HCT116 (cell line): ENCODE measurements around the gene KCNE1. TPM values are rescaled to one million over a fixed set of nuclear protein-coding genes. Genes with fewer than 3 reads are reported as not detected.

Experiments
- ATAC-seq: fragments of 200-7000 bp; cut with Tn5 transposase; 2 replicates; pipeline ENCODE4 v1.9.1; 2020; ENCODE audit warnings: mild to moderate bottlenecking, moderate library complexity
- BruUV-seq: library from RNA; stranded (reverse); fragments of 400-500 nt; replicated peaks from 2 replicates; lab custom pipeline; 2021; lab: Mats Ljungman, UMichigan
- CTCF ChIA-PET: fragments of 300-600 bp; sonication (Branson Sonifier 250); formaldehyde crosslinking; loops from one replicate; lab custom pipeline; 2021; ENCODE audit warnings: antibody characterized with exemption; lab: Charles Lee
- POLR2A ChIA-PET: fragments of 300-600, 350-600 bp; sonication (Branson Sonifier 250); formaldehyde crosslinking; loops from one replicate; lab custom pipeline; 2021; ENCODE audit warnings: antibody characterized with exemption; lab: Charles Lee
- RAD21 ChIA-PET, 2 experiments: fragments of 300-600 bp; sonication (Branson Sonifier 250); formaldehyde crosslinking; loops; one replicate each; lab custom pipeline; 2023; ENCODE audit warnings: low total read pairs in 2 of 2; ENCODE audit not compliant: uncharacterized antibody in 2 of 2, unreplicated experiment in 2 of 2, low non-redundant PET in 1 of 2; lab: Charles Lee
- DNase-seq: peaks from one replicate; pipeline ENCODE4 v3.0.0-alpha.2; 2010; ENCODE audit warnings: low read depth, low spot score
- H2AFZ ChIP-seq: fragments of 200-600 bp; shearing (Covaris generic), sonication (generic); 2 replicates; pipeline ENCODE4 v1.6.1; 2017; ENCODE audit warnings: low read depth, mixed run types, mixed read lengths, antibody characterized with exemption, low read length; ENCODE audit not compliant: poor library complexity, severe bottlenecking
- H3K27ac ChIP-seq: 2 replicates; pipeline ENCODE4 v1.5.1; 2012; ENCODE audit warnings: low read depth, low read length
- H3K27me3 ChIP-seq: fragments of 200-600 bp; sonication (generic); 2 replicates; pipeline ENCODE4 v1.6.1; 2016; ENCODE audit warnings: mixed run types, low read length, mixed read lengths; ENCODE audit not compliant: insufficient read depth
- H3K36me3 ChIP-seq, 2 experiments: fragments of 200-500 bp in 1 of 2; fragments of 200-600 bp in 1 of 2; sonication (Bioruptor generic) in 1 of 2; sonication (generic) in 1 of 2; 2 replicates each; pipeline versions ENCODE4 v1.5.1 to v1.6.1; 2014 to 2016; ENCODE audit warnings: low read length in 2 of 2, inconsistent platforms in 1 of 2, mixed read lengths in 1 of 2, mixed run types in 1 of 2; ENCODE audit not compliant: insufficient read depth in 2 of 2, control insufficient read depth in 1 of 2
- H3K4me1 ChIP-seq, 2 experiments: fragments of 200-600 bp in 1 of 2; sonication (generic) in 1 of 2; 2 replicates each; pipeline versions ENCODE4 v1.5.1 to v1.6.1; 2012 to 2017; ENCODE audit warnings: low read length in 2 of 2, inconsistent platforms in 1 of 2, mild to moderate bottlenecking in 1 of 2, mixed read lengths in 1 of 2, mixed run types in 1 of 2, moderate library complexity in 1 of 2; ENCODE audit not compliant: insufficient read depth in 2 of 2, control insufficient read depth in 1 of 2
- H3K4me2 ChIP-seq: fragments of 200-600 bp; sonication (generic); 2 replicates; pipeline ENCODE4 v1.6.1; 2017; ENCODE audit warnings: mixed run types, low read length, mixed read lengths
- H3K4me3 ChIP-seq, 2 experiments: fragments of 200-600 bp in 1 of 2; sonication (generic) in 1 of 2; replicated peaks in 1 of 2; 2 replicates each; pipeline ENCODE4 v1.5.1; 2011 to 2016; ENCODE audit warnings: low read length in 2 of 2, control low read depth in 1 of 2, low read depth in 1 of 2, mild to moderate bottlenecking in 1 of 2, mixed read lengths in 1 of 2, mixed run types in 1 of 2
- H3K79me2 ChIP-seq: fragments of 200-600 bp; sonication (generic); 2 replicates; pipeline ENCODE4 v1.6.1; 2017; ENCODE audit warnings: mild to moderate bottlenecking, mixed run types, low read length, moderate library complexity, mixed read lengths; ENCODE audit not compliant: insufficient read depth
- H3K9ac ChIP-seq: fragments of 200-600 bp; sonication (generic); 2 replicates; pipeline ENCODE4 v1.6.1; 2016; ENCODE audit warnings: low read length, mixed read lengths
- H3K9me2 ChIP-seq: fragments of 200-600 bp; sonication (generic), shearing (Covaris generic); 2 replicates; pipeline ENCODE4 v1.6.1; 2017; ENCODE audit warnings: mixed run types, mild to moderate bottlenecking, moderate library complexity; ENCODE audit not compliant: insufficient read depth
- H3K9me3 ChIP-seq, 2 experiments: fragments of 200-500 bp in 1 of 2; fragments of 200-600 bp in 1 of 2; sonication (Bioruptor generic) in 1 of 2; sonication (generic) in 1 of 2; 2 replicates each; pipeline ENCODE4 v1.6.1; 2014 to 2017; ENCODE audit warnings: low read length in 2 of 2, mixed read lengths in 2 of 2, inconsistent platforms in 1 of 2, low read depth in 1 of 2, mild to moderate bottlenecking in 1 of 2, mixed run types in 1 of 2, moderate library complexity in 1 of 2; ENCODE audit not compliant: control insufficient read depth in 1 of 2, insufficient read depth in 1 of 2
- H4K20me1 ChIP-seq: fragments of 200-600 bp; sonication (generic), shearing (Covaris generic); 2 replicates; pipeline ENCODE4 v1.6.1; 2017; ENCODE audit warnings: mixed run types, mild to moderate bottlenecking, moderate library complexity; ENCODE audit not compliant: insufficient read depth
- CEBPB ChIP-seq: IDR thresholded peaks from 2 replicates; pipeline ENCODE4 v1.6.1; 2012; ENCODE audit warnings: low read depth
- EGR1 ChIP-seq: IDR thresholded peaks from 2 replicates; pipeline ENCODE4 v1.6.1; 2012; ENCODE audit warnings: low read depth
- ELF1 ChIP-seq: IDR thresholded peaks from 2 replicates; pipeline ENCODE4 v1.6.1; 2012; ENCODE audit warnings: low read depth, borderline replicate concordance
- FOSL1 ChIP-seq: IDR thresholded peaks from 2 replicates; pipeline ENCODE4 v1.6.1; 2012; ENCODE audit warnings: low read depth
- POLR2A ChIP-seq: IDR thresholded peaks from 2 replicates; pipeline ENCODE4 v1.7.0; 2011; ENCODE audit warnings: borderline replicate concordance; ENCODE audit not compliant: insufficient read depth, insufficient read length; ENCODE audit errors: extremely low read depth
- POLR2AphosphoS5 ChIP-seq: IDR thresholded peaks from 2 replicates; pipeline ENCODE4 v1.6.1; 2011; ENCODE audit warnings: mild to moderate bottlenecking, low read depth, low read length, moderate library complexity
- SIN3A ChIP-seq: IDR thresholded peaks from 2 replicates; pipeline ENCODE4 v1.6.1; 2012; ENCODE audit warnings: low read depth
- SP1 ChIP-seq: IDR thresholded peaks from 2 replicates; pipeline ENCODE4 v1.6.1; 2012; ENCODE audit warnings: low read depth
- SRF ChIP-seq: IDR thresholded peaks from 2 replicates; pipeline ENCODE4 v1.6.1; 2012; ENCODE audit warnings: low read depth
- TCF7L2 ChIP-seq: IDR thresholded peaks from 2 replicates; pipeline ENCODE4 v1.7.0; 2011; ENCODE audit warnings: borderline replicate concordance, inconsistent platforms; ENCODE audit not compliant: insufficient read depth, insufficient read length; ENCODE audit errors: extremely low read depth
- intact Hi-C: fragments of 100-400 bp; cut with micrococcal nuclease; formaldehyde crosslinking; loops from 2 replicates; pipeline ENCODE4 v1.10.0; 2022
- total RNA-seq: library from RNA; stranded (reverse); gene quantifications from one replicate; pipeline ENCODE4 v1.2.1, GENCODE V29; 2021; ENCODE audit not compliant: unreplicated experiment
- TF ChIP-seq, protein P1 (sequence below): IDR thresholded peaks from 2 replicates; pipeline ENCODE4 v1.6.1; 2012; ENCODE audit warnings: low read depth
- TF ChIP-seq, protein P2 (sequence below): IDR thresholded peaks from 2 replicates; pipeline ENCODE4 v1.6.1; 2012
- TF ChIP-seq, protein P3 (sequence below): IDR thresholded peaks from 2 replicates; pipeline ENCODE4 v1.6.1; 2011; ENCODE audit warnings: mild to moderate bottlenecking, low read length, moderate library complexity; ENCODE audit not compliant: insufficient replicate concordance; ENCODE audit errors: extremely low read depth

Gene KCNE1
- total RNA-seq, 1 experiment from 2014 or later, result not detected

DNA sequence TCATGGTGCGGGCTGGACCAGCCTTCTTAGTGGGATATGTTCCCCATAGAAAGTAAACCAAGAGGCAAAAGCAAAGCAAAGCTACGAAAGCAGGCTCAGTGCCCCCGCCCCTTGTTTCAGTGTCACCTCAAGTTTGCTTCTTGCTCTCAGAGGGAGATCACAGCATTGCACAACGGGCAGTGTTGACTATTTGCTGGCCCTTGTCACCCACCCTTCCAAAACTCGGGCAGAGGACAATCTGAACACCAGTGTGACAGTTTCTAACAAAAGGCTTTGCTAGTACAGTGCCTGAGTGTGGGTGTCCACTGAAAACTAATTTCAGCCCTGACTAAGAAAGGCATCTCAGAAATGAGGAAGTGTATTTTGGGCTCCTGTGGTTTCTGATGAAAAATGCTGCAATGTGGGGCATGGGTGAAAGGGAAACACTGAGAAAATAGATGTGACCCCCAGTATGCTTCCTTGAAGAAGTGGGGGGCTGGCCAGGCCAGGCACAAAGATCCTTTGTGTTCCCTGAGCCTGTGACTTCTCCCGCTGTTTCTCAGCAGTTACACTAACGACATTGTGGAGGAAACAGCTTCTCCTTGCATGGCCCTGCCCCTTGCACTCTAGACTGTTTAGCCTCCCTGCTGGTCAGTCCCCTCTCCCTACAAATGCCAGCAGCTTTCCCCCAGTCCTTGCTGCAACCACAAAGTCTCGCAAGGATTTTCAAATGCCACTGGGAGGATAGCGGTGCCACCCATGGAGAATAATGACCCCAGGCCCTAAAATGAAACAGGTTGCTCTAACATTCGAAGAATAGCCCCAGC lies 33.3 kb upstream of the KCNE1 start:
- H3K36me3 ChIP-seq, result no peaks in the 10 kb centered on the region
- POLR2A ChIA-PET, result no interaction called here
- H4K20me1 ChIP-seq, result no peaks in the 10 kb centered on the region
- no peaks in the 10 kb centered on the region for H3K9me2 ChIP-seq
- TF ChIP-seq TCF7L2 (no peak), SRF (no peak), POLR2A (no peak), ELF1 (peak; percentile 58), CEBPB (peak; percentile 89), POLR2AphosphoS5 (0 out of 2 replicates have a peak, but pooled peaks have one; percentile 23), SIN3A (no peak), FOSL1 (no peak), SP1 (peak; percentile 71), EGR1 (no peak)
- TF ChIP-seq, protein P1, sequence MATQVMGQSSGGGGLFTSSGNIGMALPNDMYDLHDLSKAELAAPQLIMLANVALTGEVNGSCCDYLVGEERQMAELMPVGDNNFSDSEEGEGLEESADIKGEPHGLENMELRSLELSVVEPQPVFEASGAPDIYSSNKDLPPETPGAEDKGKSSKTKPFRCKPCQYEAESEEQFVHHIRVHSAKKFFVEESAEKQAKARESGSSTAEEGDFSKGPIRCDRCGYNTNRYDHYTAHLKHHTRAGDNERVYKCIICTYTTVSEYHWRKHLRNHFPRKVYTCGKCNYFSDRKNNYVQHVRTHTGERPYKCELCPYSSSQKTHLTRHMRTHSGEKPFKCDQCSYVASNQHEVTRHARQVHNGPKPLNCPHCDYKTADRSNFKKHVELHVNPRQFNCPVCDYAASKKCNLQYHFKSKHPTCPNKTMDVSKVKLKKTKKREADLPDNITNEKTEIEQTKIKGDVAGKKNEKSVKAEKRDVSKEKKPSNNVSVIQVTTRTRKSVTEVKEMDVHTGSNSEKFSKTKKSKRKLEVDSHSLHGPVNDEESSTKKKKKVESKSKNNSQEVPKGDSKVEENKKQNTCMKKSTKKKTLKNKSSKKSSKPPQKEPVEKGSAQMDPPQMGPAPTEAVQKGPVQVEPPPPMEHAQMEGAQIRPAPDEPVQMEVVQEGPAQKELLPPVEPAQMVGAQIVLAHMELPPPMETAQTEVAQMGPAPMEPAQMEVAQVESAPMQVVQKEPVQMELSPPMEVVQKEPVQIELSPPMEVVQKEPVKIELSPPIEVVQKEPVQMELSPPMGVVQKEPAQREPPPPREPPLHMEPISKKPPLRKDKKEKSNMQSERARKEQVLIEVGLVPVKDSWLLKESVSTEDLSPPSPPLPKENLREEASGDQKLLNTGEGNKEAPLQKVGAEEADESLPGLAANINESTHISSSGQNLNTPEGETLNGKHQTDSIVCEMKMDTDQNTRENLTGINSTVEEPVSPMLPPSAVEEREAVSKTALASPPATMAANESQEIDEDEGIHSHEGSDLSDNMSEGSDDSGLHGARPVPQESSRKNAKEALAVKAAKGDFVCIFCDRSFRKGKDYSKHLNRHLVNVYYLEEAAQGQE, result no peak
- TF ChIP-seq, protein P2, sequence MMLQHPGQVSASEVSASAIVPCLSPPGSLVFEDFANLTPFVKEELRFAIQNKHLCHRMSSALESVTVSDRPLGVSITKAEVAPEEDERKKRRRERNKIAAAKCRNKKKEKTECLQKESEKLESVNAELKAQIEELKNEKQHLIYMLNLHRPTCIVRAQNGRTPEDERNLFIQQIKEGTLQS, result no peak
- TF ChIP-seq, protein P3, sequence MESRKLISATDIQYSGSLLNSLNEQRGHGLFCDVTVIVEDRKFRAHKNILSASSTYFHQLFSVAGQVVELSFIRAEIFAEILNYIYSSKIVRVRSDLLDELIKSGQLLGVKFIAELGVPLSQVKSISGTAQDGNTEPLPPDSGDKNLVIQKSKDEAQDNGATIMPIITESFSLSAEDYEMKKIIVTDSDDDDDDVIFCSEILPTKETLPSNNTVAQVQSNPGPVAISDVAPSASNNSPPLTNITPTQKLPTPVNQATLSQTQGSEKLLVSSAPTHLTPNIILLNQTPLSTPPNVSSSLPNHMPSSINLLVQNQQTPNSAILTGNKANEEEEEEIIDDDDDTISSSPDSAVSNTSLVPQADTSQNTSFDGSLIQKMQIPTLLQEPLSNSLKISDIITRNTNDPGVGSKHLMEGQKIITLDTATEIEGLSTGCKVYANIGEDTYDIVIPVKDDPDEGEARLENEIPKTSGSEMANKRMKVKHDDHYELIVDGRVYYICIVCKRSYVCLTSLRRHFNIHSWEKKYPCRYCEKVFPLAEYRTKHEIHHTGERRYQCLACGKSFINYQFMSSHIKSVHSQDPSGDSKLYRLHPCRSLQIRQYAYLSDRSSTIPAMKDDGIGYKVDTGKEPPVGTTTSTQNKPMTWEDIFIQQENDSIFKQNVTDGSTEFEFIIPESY, result no peak
- H3K4me2 ChIP-seq, result peak overlapping the region; percentile 67
- peak overlapping the region in 1 of 2 experiments; percentile 4; a peak in 1 of 4 replicates for H3K4me3 ChIP-seq
- intact Hi-C loops, result no loop called here
- BruUV-seq, result no TSS peak
- H3K4me1 ChIP-seq, result peaks cover 17 to 31% of the 10 kb centered on the region in 2 experiments
- H3K79me2 ChIP-seq, result no peaks in the 10 kb centered on the region
- CTCF ChIA-PET, result interaction anchor here (0.8 kb wide), 1 partner anchor 14 kb away, joined by 3 read pairs; no protein-coding TSS in a partner anchor
- H3K27me3 ChIP-seq, result no peaks in the 10 kb centered on the region
- no peaks in the 10 kb centered on the region for H3K9me3 ChIP-seq
- RAD21 ChIA-PET, result no interaction called here
- H3K9ac ChIP-seq, result peak overlapping the region; percentile 36
- DNase-seq (peak; percentile 40), ATAC-seq (peak; percentile 67)
- H2AFZ ChIP-seq, result no peak overlapping the region
- H3K27ac ChIP-seq, result peak overlapping the region; percentile 44
